Activated CD8-positive, alpha-beta memory T cell treated with anti-CD3 and anti-CD28 coated beads for 48 hours (primary cell): ENCODE measurements around the gene CT45A8.
A peak's percentile ranks its signal among the peaks of the same experiment; 100 is the strongest.
"Not testable (repeated sequence)": the region's sequence is repeated elsewhere in the genome, so short reads cannot be mapped to it uniquely, and the experiment has no call there.

Experiments used
- DNase-seq, 3 experiments: peaks; one replicate each; pipeline ENCODE4 v3.0.0-alpha.2; 2020; ENCODE audit warnings: low read depth in 2 of 3, low spot score in 2 of 3

CT45A8 gene, protein sequence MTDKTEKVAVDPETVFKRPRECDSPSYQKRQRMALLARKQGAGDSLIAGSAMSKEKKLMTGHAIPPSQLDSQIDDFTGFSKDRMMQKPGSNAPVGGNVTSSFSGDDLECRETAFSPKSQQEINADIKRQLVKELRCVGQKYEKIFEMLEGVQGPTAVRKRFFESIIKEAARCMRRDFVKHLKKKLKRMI

DNA sequence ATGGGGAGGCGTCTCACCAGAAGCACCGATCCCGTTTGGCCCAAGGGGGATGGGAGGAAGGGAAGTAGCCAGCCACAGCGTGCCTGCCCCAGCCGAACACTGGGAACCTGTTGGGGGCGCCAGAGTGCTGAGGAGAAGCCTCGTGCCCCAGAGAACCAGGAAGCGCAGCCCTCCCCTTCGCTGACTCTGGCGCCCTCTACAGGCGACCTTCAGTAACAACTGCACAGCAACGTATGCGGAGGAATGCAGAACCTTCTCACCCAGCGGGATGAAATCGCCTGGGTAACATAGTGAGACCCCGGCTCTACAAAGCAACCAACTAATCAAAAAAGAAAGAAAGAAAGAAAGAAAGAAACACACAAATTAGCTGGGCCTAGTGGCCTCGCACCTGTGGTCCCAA, at the start of gene CT45A8:
Gene CT45A8 (minus strand): TSS at position 101 of the 400 bp plus-strand sequence. CDS start 3,755 bp downstream, outside the sequence.
- DNase-seq: not testable (repeated sequence)

DNA sequence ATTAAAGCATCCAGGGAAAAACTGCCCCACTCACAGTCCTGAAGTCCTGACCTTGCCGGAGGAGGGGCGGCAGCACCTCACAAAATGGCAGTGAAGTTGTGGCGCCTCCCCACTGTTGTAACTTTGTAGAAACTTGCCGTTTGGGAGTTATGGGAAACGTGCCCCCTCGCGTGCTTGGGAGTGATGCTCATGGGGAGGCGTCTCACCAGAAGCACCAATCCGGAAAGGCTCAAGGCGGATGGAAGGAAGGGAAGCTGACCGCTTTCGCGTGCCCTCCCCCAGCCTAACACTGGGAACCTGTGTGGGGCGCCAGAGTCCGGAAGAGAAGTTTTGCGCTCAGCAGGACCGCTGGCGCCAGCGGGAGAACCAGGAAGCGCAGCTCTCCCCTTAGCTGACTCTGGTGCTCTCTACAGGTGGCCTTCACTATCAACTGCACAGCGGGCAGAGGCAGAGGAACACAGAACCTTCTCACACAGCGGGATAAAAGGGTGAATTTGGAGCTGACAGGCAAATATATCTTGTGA, 39.0 kb upstream of the CT45A8 start, which contains the start of the genes CT45A10 and SAGE1:
Gene CT45A10 (minus strand): TSS at position 151 of the 524 bp plus-strand sequence. CDS start 8,100 bp downstream, outside the sequence.
Gene SAGE1 (plus strand): TSS at position 423 of the 524 bp plus-strand sequence. CDS start 2,527 bp downstream, outside the sequence.
- no peak for DNase-seq

DNA sequence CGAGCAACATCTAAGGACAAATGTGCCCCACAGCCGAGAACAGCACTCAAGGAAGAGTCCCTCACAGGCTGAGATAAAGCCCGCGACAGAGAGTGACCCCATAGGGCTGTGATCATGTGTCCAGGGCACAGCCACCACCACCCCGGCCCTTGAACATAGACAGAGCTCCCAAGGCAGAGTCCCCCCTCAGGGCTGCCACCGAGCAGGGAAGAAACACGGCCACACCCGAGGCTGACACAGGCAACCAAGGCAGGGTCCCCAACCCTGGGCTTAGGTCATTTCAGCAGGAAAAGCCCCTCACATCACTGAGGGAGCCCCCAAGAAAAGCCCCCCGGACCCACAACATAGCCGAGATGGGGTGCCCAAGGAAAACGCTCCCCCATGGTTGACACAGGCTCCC, 38.4 kb upstream of the CT45A8 start:
- DNase-seq: no peak

DNA sequence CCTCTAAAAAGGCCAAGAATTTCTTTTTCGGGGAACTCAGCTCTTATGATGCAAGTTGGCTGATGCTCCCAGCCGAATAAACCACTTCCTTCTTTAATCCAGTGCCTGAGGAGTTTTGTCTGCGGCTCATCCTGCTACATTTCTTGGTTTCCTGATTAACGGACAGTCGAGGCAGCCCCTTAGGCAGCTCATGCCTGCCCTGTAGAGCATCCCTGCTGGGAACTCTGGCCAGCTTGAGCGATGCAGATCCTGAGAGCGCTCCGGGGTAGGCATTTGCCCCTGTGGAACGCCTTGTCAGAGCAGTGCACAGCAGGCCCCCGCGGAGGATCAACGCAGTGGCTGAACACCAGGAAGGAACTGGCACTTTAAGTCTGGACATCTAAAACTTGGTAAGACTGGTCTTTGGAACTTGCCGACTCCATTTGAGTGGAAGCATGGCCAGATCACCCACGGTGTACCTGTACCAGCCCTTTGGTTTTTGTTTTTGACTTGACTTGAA, 35.8 kb upstream of the CT45A8 start:
- no peak for DNase-seq

DNA sequence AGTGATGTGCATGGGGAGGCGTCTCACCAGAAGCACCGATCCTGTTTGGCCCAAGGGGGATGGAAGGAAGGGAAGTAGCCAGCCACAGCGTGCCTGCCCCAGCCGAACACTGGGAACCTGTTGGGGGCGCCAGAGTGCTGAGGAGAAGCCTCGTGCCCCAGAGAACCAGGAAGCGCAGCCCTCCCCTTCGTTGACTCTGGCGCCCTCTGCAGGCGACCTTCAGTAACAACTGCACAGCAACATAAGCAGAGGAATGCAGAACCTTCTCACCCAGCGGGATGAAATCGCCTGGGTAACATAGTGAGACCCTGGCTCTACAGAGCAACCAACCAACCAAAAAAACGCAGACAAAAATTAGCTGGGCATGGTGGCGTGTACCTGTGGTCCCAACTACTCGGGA, 34.6 kb upstream of the CT45A8 start:
- peak; percentile 2 to 4 (median 4) for DNase-seq

DNA sequence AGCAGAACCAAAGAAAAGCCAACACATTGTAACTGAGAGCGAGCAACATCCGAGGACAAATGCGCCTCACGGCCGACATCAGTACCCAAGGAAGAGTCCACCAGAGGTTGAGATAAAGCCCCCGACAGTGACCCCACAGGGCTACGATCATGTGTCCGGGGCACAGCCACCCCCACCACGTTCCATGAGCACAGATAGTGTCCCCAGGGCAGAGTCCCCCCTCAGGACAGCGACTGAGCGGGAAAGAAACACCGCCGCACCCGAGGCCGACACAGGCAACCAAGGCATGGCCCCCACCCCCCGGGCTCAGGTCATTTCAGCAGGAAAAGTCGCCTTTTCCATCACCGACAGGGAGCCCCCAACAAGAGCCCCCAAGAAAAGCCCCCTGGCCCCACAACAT, 33.9 kb upstream of the CT45A8 start:
- DNase-seq: not testable (repeated sequence)

DNA sequence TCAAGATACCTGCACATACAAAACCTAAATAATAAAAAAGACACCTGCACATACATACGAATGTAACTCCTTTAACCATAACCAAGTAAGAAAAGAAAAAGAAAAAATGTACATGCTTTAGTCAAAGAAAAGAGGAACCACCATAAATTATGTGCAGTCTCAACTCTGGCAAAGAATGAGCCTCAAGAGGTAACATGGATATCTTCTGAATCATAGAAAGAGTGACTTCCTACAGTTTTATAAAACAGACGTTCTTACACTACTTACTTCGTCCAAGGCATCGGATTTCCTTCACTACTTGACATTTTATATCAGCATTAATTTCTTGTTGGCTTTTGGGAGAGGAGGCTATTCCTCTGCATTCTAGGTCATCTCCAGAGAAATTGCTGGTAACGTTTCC, 28.4 kb upstream of the CT45A8 start:
- DNase-seq: not testable (repeated sequence)

DNA sequence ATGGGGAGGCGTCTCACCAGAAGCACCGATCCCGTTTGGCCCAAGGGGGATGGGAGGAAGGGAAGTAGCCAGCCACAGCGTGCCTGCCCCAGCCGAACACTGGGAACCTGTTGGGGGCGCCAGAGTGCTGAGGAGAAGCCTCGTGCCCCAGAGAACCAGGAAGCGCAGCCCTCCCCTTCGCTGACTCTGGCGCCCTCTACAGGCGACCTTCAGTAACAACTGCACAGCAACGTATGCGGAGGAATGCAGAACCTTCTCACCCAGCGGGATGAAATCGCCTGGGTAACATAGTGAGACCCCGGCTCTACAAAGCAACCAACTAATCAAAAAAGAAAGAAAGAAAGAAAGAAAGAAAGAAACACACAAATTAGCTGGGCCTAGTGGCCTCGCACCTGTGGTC, 17.4 kb upstream of the CT45A8 start, which contains the start of gene CT45A9:
Gene CT45A9 (minus strand): TSS at position 101 of the 400 bp plus-strand sequence. CDS start 3,751 bp downstream, outside the sequence.
- not testable (repeated sequence) for DNase-seq

DNA sequence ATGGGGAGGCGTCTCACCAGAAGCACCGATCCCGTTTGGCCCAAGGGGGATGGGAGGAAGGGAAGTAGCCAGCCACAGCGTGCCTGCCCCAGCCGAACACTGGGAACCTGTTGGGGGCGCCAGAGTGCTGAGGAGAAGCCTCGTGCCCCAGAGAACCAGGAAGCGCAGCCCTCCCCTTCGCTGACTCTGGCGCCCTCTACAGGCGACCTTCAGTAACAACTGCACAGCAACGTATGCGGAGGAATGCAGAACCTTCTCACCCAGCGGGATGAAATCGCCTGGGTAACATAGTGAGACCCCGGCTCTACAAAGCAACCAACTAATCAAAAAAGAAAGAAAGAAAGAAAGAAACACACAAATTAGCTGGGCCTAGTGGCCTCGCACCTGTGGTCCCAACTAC, 17.2 kb downstream of the CT45A8 start, which contains the start of gene CT45A7:
Gene CT45A7 (minus strand): TSS at position 101 of the 400 bp plus-strand sequence. CDS start 3,747 bp downstream, outside the sequence.
- DNase-seq: not testable (repeated sequence)

DNA sequence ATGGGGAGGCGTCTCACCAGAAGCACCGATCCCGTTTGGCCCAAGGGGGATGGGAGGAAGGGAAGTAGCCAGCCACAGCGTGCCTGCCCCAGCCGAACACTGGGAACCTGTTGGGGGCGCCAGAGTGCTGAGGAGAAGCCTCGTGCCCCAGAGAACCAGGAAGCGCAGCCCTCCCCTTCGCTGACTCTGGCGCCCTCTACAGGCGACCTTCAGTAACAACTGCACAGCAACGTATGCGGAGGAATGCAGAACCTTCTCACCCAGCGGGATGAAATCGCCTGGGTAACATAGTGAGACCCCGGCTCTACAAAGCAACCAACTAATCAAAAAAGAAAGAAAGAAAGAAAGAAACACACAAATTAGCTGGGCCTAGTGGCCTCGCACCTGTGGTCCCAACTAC, 34.4 kb downstream of the CT45A8 start, which contains the start of gene CT45A2:
Gene CT45A2 (minus strand): TSS at position 101 of the 400 bp plus-strand sequence. CDS start 3,747 bp downstream, outside the sequence.
- not testable (repeated sequence) for DNase-seq

DNA sequence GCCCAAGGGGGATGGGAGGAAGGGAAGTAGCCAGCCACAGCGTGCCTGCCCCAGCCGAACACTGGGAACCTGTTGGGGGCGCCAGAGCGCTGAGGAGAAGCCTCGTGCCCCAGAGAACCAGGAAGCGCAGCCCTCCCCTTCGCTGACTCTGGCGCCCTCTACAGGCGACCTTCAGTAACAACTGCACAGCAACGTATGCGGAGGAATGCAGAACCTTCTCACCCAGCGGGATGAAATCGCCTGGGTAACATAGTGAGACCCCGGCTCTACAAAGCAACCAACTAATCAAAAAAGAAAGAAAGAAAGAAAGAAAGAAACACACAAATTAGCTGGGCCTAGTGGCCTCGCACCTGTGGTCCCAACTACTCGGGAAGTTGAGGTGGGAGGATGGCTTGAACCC, 51.7 kb downstream of the CT45A8 start, which contains the start of gene CT45A6:
Gene CT45A6 (minus strand): TSS at position 101 of the 400 bp plus-strand sequence. CDS start 3,794 bp downstream, outside the sequence.
- not testable (repeated sequence) for DNase-seq
